HEK293 (cell line): Measurements from ENCODE around the gene GBX1.

Experiments
- CTCF ChIA-PET: fragments of 350-600 bp; formaldehyde crosslinking; extraction: SDS; loops from one replicate; lab custom pipeline; 2021; ENCODE audit warnings: antibody characterized with exemption; lab: Yijun Ruan, JAX
- POLR2A ChIA-PET: fragments of 300-600 bp; formaldehyde crosslinking; extraction: SDS; loops from one replicate; lab custom pipeline; 2020; ENCODE audit warnings: antibody characterized with exemption, inconsistent platforms; lab: Yijun Ruan, JAX
- H3K27ac ChIP-seq: fragments of 200-500 bp; sonication (Bioruptor generic); 2 replicates; pipeline ENCODE4 v1.5.1; 2014; ENCODE audit warnings: low read depth, low read length, control low read depth, inconsistent platforms; ENCODE audit errors: extremely low read depth
- H3K36me3 ChIP-seq, 2 experiments: fragments of 200-500 bp in 1 of 2; sonication (Bioruptor generic) in 1 of 2; 1 replicate in 1 of 2; 2 replicates in 1 of 2; pipeline ENCODE4 v1.5.1; 2014 to 2017; ENCODE audit warnings: inconsistent platforms in 2 of 2, low read length in 2 of 2; ENCODE audit not compliant: control insufficient read depth in 2 of 2, insufficient read depth in 1 of 2
- H3K4me1 ChIP-seq: fragments of 200-500 bp; sonication (Bioruptor generic); 2 replicates; pipeline ENCODE4 v1.5.1; 2014; ENCODE audit warnings: mild to moderate bottlenecking, low read length, inconsistent platforms; ENCODE audit not compliant: control insufficient read depth, insufficient read depth
- H3K4me3 ChIP-seq: 2 replicates; pipeline ENCODE4 v1.5.1; 2011; ENCODE audit warnings: low read depth, mild to moderate bottlenecking, control low read depth, low read length, moderate library complexity
- H3K9me3 ChIP-seq: fragments of 200-500 bp; sonication (Bioruptor generic); 2 replicates; pipeline ENCODE4 v1.5.1; 2014; ENCODE audit warnings: low read depth, low read length, inconsistent platforms; ENCODE audit not compliant: control insufficient read depth, insufficient read depth
- AEBP2 ChIP-seq: fragments of 450-650 bp; formaldehyde crosslinking; IDR thresholded peaks from 2 replicates; pipeline ENCODE4 v1.5.1; 2016; ENCODE audit warnings: missing biosample characterization, missing genetic modification characterization, borderline replicate concordance
- ATF2 ChIP-seq: fragments of 450-650 bp; formaldehyde crosslinking; IDR thresholded peaks from 2 replicates; pipeline ENCODE4 v1.5.1; 2016; ENCODE audit warnings: missing biosample characterization, missing genetic modification characterization, low read depth
- GLI2 ChIP-seq: fragments of 450-650 bp; formaldehyde crosslinking; IDR thresholded peaks from 2 replicates; pipeline ENCODE4; 2017; ENCODE audit warnings: missing biosample characterization, missing genetic modification characterization, low read depth, borderline replicate concordance
- GLIS2 ChIP-seq: fragments of 450-650 bp; formaldehyde crosslinking; IDR thresholded peaks from 2 replicates; pipeline ENCODE4 v1.5.1; 2016; ENCODE audit warnings: missing biosample characterization, missing genetic modification characterization
- KLF9 ChIP-seq: fragments of 450-650 bp; formaldehyde crosslinking; IDR thresholded peaks from 2 replicates; pipeline ENCODE4 v1.5.1; 2016; ENCODE audit warnings: missing biosample characterization, missing genetic modification characterization, low read depth
- OSR2 ChIP-seq: fragments of 450-650 bp; formaldehyde crosslinking; IDR thresholded peaks from 2 replicates; pipeline ENCODE4 v1.5.1; 2016; ENCODE audit warnings: missing biosample characterization, missing genetic modification characterization
- PRDM6 ChIP-seq: fragments of 450-650 bp; formaldehyde crosslinking; IDR thresholded peaks from 2 replicates; pipeline ENCODE4 v1.5.1; 2017; ENCODE audit warnings: missing biosample characterization, missing genetic modification characterization
- SCRT1 ChIP-seq: fragments of 450-650 bp; formaldehyde crosslinking; IDR thresholded peaks from 2 replicates; pipeline ENCODE4 v1.5.1; 2016; ENCODE audit warnings: missing biosample characterization, missing genetic modification characterization, borderline replicate concordance
- SCRT2 ChIP-seq: fragments of 450-650 bp; formaldehyde crosslinking; IDR thresholded peaks from 2 replicates; pipeline ENCODE4 v1.5.1; 2016; ENCODE audit warnings: missing biosample characterization, missing genetic modification characterization
- SETDB1 ChIP-seq: IDR thresholded peaks from one replicate; pipeline ENCODE4 v1.6.1; 2017; ENCODE audit warnings: mild to moderate bottlenecking, low read length, moderate library complexity, mixed read lengths; ENCODE audit not compliant: insufficient read length
- ZBTB10 ChIP-seq: fragments of 450-650 bp; formaldehyde crosslinking; IDR thresholded peaks from 2 replicates; pipeline ENCODE4 v1.5.1; 2016; ENCODE audit warnings: missing biosample characterization, missing genetic modification characterization
- ZBTB17 ChIP-seq: fragments of 450-650 bp; formaldehyde crosslinking; IDR thresholded peaks from 2 replicates; pipeline ENCODE4 v1.5.1; 2016; ENCODE audit warnings: missing biosample characterization, missing genetic modification characterization
- ZNF121 ChIP-seq: fragments of 450-650 bp; formaldehyde crosslinking; IDR thresholded peaks from 2 replicates; pipeline ENCODE4 v1.5.1; 2016; ENCODE audit warnings: missing biosample characterization, missing genetic modification characterization
- ZNF132 ChIP-seq: fragments of 450-650 bp; formaldehyde crosslinking; IDR thresholded peaks from 2 replicates; pipeline ENCODE4 v1.5.1; 2017; ENCODE audit warnings: missing biosample characterization, missing genetic modification characterization, borderline replicate concordance
- ZNF169 ChIP-seq: fragments of 450-650 bp; formaldehyde crosslinking; IDR thresholded peaks from 2 replicates; pipeline ENCODE4 v1.5.1; 2016; ENCODE audit warnings: missing biosample characterization, missing genetic modification characterization
- ZNF223 ChIP-seq: fragments of 450-650 bp; formaldehyde crosslinking; IDR thresholded peaks from 2 replicates; pipeline ENCODE4 v1.5.1; 2016; ENCODE audit warnings: missing biosample characterization, missing genetic modification characterization
- ZNF48 ChIP-seq: fragments of 450-650 bp; formaldehyde crosslinking; IDR thresholded peaks from 2 replicates; pipeline ENCODE4 v1.5.1; 2016; ENCODE audit warnings: missing biosample characterization, missing genetic modification characterization
- ZNF791 ChIP-seq: fragments of 450-650 bp; formaldehyde crosslinking; IDR thresholded peaks from 2 replicates; pipeline ENCODE4 v1.5.1; 2016; ENCODE audit warnings: missing biosample characterization, missing genetic modification characterization
- TF ChIP-seq, protein P1 (sequence below): fragments of 450-650 bp; formaldehyde crosslinking; IDR thresholded peaks from 2 replicates; pipeline ENCODE4 v1.5.1; 2016; ENCODE audit warnings: missing biosample characterization, missing genetic modification characterization
- TF ChIP-seq, protein P2 (sequence below): fragments of 450-650 bp; formaldehyde crosslinking; IDR thresholded peaks from 2 replicates; pipeline ENCODE4 v1.5.1; 2017; ENCODE audit warnings: missing biosample characterization, missing genetic modification characterization

Gene GBX1

DNA sequence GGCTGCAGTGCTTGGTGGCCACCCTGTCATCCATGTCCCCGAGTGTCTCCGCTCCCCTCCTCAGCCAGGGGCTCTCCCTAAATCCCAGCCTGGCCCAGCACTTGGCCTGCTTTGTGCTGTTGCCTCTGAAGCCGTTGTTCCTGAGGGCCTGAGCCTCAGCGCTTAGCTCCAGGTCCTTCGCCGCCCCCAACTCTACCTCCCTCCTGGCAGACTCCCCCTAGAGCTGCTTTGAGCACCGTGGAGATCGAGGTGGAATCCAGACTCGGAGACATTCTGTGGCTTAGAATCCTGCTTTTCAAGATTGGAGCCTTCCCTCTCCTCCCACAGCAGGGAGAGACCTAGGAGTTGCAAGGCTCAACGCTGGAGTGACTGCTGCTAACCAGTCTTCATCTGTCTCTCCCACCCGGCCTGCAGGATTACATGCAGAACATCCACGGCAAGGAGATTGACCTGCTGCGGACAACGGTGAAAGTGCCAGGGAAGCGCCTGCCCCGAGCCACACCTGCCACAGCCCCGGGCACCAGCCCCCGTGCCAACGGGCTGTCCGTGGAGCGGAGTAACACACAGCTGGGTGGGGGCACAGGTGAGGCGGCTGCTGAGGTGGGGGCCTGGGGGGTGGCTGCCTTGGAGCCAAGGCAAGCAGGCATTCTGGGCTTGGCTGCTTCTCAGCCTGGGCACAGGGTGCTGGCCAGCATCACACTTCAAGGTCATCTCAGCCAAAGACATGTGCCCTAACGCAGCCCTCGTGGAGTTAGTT, 33.3 kb downstream of the GBX1 start:
- H3K9me3 ChIP-seq, result no peaks in the 10 kb centered on the region
- ChIA-PET POLR2A (no interaction called here), CTCF (interaction anchor here (0.6 kb wide), 1 partner anchor 10 kb away, joined by 5 read pairs; no protein-coding TSS in a partner anchor)
- no peak overlapping the region for H3K27ac ChIP-seq
- TF ChIP-seq PRDM6 (tag by site-specific recombination) (no peak), ATF2 (tag by site-specific recombination) (no peak), GLI2 (no peak), ZNF169 (no peak), GLIS2 (no peak), ZBTB17 (tag by site-specific recombination) (no peak), KLF9 (no peak), SETDB1 (no peak), ZNF121 (tag by site-specific recombination) (no peak), ZNF791 (tag by site-specific recombination) (no peak), ZBTB10 (no peak), ZNF223 (tag by site-specific recombination) (no peak), OSR2 (tag by site-specific recombination) (no peak)
- TF ChIP-seq, protein P1, sequence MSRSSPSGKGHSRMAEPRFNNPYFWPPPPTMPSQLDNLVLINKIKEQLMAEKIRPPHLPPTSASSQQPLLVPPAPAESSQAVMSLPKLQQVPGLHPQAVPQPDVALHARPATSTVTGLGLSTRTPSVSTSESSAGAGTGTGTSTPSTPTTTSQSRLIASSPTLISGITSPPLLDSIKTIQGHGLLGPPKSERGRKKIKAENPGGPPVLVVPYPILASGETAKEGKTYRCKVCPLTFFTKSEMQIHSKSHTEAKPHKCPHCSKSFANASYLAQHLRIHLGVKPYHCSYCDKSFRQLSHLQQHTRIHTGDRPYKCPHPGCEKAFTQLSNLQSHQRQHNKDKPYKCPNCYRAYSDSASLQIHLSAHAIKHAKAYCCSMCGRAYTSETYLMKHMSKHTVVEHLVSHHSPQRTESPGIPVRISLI, result no peak
- TF ChIP-seq, protein P2, sequence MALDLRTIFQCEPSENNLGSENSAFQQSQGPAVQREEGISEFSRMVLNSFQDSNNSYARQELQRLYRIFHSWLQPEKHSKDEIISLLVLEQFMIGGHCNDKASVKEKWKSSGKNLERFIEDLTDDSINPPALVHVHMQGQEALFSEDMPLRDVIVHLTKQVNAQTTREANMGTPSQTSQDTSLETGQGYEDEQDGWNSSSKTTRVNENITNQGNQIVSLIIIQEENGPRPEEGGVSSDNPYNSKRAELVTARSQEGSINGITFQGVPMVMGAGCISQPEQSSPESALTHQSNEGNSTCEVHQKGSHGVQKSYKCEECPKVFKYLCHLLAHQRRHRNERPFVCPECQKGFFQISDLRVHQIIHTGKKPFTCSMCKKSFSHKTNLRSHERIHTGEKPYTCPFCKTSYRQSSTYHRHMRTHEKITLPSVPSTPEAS (tag by site-specific recombination), result no peak
- peaks cover 0 to 100% of the 10 kb centered on the region in 2 experiments; a peak in 1 of 3 replicates for H3K36me3 ChIP-seq
- H3K4me3 ChIP-seq, result no peak overlapping the region
- no peaks in the 10 kb centered on the region for H3K4me1 ChIP-seq

GRCh38 chr7:151133266-151133985, 34.1 kb downstream of the GBX1 start:
- no peak overlapping the region for H3K4me3 ChIP-seq
- H3K4me1 ChIP-seq, result no peaks in the 10 kb centered on the region
- POLR2A ChIA-PET, result no interaction called here
- CTCF ChIA-PET, result interaction anchor here (0.6 to 1.8 kb wide), 3 partner anchors 9 to 128 kb away, joined by 3 to 7 read pairs (median 6); no protein-coding TSS in a partner anchor
- no peak overlapping the region for H3K27ac ChIP-seq
- TF ChIP-seq ZNF48 (no peak), SCRT2 (tag by site-specific recombination) (peak; percentile 97), SCRT1 (tag by site-specific recombination) (peak; percentile 95), ZNF132 (tag by site-specific recombination) (no peak), AEBP2 (tag by site-specific recombination) (no peak), SETDB1 (no peak)
- peaks cover 0 to 100% of the 10 kb centered on the region in 2 experiments; a peak in 1 of 3 replicates for H3K36me3 ChIP-seq
- no peaks in the 10 kb centered on the region for H3K9me3 ChIP-seq
